ENCODE measurements around the gene EVA1A. TPM values are rescaled to one million over a fixed set of nuclear protein-coding genes. Genes with fewer than 3 reads are reported as not detected.

The EVA1A gene
- total RNA-seq, 1 experiment from 2014 or later: 0.21 TPM

DNA sequence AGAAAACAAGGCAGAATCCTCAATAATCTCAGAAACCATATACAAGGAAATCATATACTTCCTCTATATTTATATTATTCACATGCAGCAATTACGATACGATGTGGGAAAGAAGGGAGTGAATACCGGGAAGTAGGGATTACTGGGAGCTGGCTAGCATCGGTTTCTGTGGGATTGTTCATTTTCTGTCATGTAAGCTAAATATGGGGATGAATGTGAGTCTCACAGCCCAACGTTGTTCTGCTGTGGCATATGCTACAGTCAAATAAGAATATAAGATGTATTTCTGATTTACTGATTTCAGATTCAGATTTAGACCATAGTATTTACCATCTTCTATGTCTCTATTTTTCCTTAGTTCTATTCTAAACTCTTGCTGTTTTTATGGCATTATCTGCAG lies 113.6 kb downstream of the EVA1A start:
- DNase-seq (ENCODE audit: low read depth, low spot score): no peak
- Histone ChIP-seq H3K27me3 (ENCODE audit: control insufficient read depth, insufficient read depth, low read length) (no peaks in the 10 kb centered on the region), H3K4me1 (ENCODE audit: control insufficient read depth, insufficient read depth, low read length) (no peaks in the 10 kb centered on the region), H3K9me3 (ENCODE audit: control insufficient read depth, insufficient read depth, low read depth, low read length) (no peaks in the 10 kb centered on the region), H3K27ac (ENCODE audit: low read length) (no peak overlapping the region), H3K36me3 (ENCODE audit: control insufficient read depth, insufficient read depth, low read length) (no peaks in the 10 kb centered on the region), H3K4me3 (ENCODE audit: low read depth in 2 of 2, low read length in 2 of 2) (no peak overlapping the region)
- ATAC-seq: no peak
- no TSS peak for BruUV-seq (replicated peaks)
- intact Hi-C loops (cut with micrococcal nuclease; ENCODE audit: unreplicated experiment): no loop called here
- POLR2A ChIA-PET: no interaction called here
- TF ChIP-seq POLR2AphosphoS5 (IDR thresholded peaks at IDR 0.05; ENCODE audit: low read depth, low read length): no peak
- TF ChIP-seq, protein P1, sequence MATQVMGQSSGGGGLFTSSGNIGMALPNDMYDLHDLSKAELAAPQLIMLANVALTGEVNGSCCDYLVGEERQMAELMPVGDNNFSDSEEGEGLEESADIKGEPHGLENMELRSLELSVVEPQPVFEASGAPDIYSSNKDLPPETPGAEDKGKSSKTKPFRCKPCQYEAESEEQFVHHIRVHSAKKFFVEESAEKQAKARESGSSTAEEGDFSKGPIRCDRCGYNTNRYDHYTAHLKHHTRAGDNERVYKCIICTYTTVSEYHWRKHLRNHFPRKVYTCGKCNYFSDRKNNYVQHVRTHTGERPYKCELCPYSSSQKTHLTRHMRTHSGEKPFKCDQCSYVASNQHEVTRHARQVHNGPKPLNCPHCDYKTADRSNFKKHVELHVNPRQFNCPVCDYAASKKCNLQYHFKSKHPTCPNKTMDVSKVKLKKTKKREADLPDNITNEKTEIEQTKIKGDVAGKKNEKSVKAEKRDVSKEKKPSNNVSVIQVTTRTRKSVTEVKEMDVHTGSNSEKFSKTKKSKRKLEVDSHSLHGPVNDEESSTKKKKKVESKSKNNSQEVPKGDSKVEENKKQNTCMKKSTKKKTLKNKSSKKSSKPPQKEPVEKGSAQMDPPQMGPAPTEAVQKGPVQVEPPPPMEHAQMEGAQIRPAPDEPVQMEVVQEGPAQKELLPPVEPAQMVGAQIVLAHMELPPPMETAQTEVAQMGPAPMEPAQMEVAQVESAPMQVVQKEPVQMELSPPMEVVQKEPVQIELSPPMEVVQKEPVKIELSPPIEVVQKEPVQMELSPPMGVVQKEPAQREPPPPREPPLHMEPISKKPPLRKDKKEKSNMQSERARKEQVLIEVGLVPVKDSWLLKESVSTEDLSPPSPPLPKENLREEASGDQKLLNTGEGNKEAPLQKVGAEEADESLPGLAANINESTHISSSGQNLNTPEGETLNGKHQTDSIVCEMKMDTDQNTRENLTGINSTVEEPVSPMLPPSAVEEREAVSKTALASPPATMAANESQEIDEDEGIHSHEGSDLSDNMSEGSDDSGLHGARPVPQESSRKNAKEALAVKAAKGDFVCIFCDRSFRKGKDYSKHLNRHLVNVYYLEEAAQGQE (IDR thresholded peaks at IDR 0.05; ENCODE audit: insufficient read depth in 1 of 2, low read depth in 2 of 2, low read length in 1 of 2): no peak
- in situ Hi-C loops (cut with HindIII; ENCODE audit: low pct_unique_long_range_greater_than_20kb, low sequenced_read_pairs): no loop called here
- CTCF ChIA-PET: no interaction called here

Other genes with a start within 250 kb of the EVA1A start
- gene MRPL19, start 85.8 kb upstream of the EVA1A start, total RNA-seq (2021; ENCODE audit: unreplicated experiment): 50.2 TPM
- 26.3 TPM for gene GCFC2, start 150.0 kb upstream of the EVA1A start, total RNA-seq (2021; ENCODE audit: unreplicated experiment)

Measured in Panc1 (cell line).